ENCODE data around the gene CUL2.
"Not testable (repeated sequence)": the region's sequence is repeated elsewhere in the genome, so short reads cannot be mapped to it uniquely, and the experiment has no call there.

DNA sequence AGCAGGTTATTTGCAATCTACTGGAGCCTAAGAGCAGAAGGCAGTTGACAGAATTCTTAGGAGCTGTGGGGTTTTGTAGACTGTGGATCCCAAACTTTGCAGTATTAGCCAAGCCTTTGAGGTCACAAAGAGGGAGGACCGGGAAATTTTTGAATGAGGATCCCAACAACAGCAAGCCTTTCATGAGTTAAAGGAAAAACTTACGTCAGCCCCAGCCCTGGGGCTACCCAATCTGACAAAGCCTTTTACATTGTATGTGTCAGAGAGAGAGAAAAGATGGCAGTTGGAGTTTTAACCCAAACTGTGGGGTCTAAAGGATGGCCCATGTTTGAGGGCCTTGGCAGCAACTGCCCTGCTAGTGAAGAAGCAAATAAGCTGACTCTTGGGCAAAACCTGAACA, 117.5 kb downstream of the CUL2 start:
- not testable (repeated sequence) for TF ChIP-seq CTCF (conservative IDR thresholded peaks at IDR 0.05 in 1 of 2, IDR thresholded peaks at IDR 0.05 in 1 of 2; ENCODE audit: extremely low read depth in 1 of 2, insufficient read depth in 1 of 2, low read depth in 1 of 2, low read length in 2 of 2); EZH2 (IDR thresholded peaks at IDR 0.05; ENCODE audit: borderline replicate concordance, low read length)

Measured in mammary epithelial cell (primary cell).